Hepatocyte (in vitro differentiated cells): ENCODE data around the gene CSF2RB. TPM values are rescaled to one million over a fixed set of nuclear protein-coding genes. Genes with fewer than 3 reads are reported as not detected.

Source experiments
- DNase-seq: peaks from one replicate; pipeline ENCODE4 v3.0.0-alpha.2; 2016; ENCODE audit warnings: low spot score
- H2AFZ ChIP-seq: fragments of 200-600 bp; sonication (generic); 2 replicates; pipeline ENCODE4 v1.6.0; 2016; ENCODE audit warnings: antibody characterized with exemption, mild to moderate bottlenecking
- H3K27ac ChIP-seq: fragments of 200-600 bp; sonication (generic); 2 replicates; pipeline ENCODE4 v1.5.1; 2016; ENCODE audit warnings: mild to moderate bottlenecking
- H3K27me3 ChIP-seq: fragments of 200-600 bp; sonication (generic); 2 replicates; pipeline ENCODE4 v1.6.1; 2016
- H3K36me3 ChIP-seq: fragments of 200-600 bp; sonication (generic); replicated peaks from 2 replicates; pipeline ENCODE4 v1.5.1; 2016; ENCODE audit warnings: low read depth; ENCODE audit not compliant: insufficient read depth
- H3K4me1 ChIP-seq: fragments of 200-600 bp; sonication (generic); 2 replicates; pipeline ENCODE4 v1.5.1; 2016; ENCODE audit warnings: mild to moderate bottlenecking, moderate library complexity; ENCODE audit not compliant: insufficient read depth
- H3K4me2 ChIP-seq: fragments of 200-600 bp; sonication (generic); 2 replicates; pipeline ENCODE4 v1.6.0; 2016
- H3K4me3 ChIP-seq: fragments of 200-600 bp; sonication (generic); 2 replicates; pipeline ENCODE4 v1.5.1; 2016; ENCODE audit warnings: mild to moderate bottlenecking
- H3K79me2 ChIP-seq: fragments of 200-600 bp; sonication (generic); 2 replicates; pipeline ENCODE4 v1.6.0; 2017; ENCODE audit warnings: mild to moderate bottlenecking
- H3K9me2 ChIP-seq: fragments of 200-600 bp; sonication (generic); replicated peaks from 2 replicates; pipeline ENCODE4 v1.6.0; 2017; ENCODE audit warnings: mild to moderate bottlenecking; ENCODE audit not compliant: insufficient read depth
- H3K9me3 ChIP-seq: fragments of 200-600 bp; sonication (generic); 2 replicates; pipeline ENCODE4 v1.5.1; 2016; ENCODE audit warnings: low read depth, mild to moderate bottlenecking
- H4K20me1 ChIP-seq: fragments of 200-600 bp; sonication (generic); 2 replicates; pipeline ENCODE4 v1.6.0; 2016; ENCODE audit warnings: mild to moderate bottlenecking; ENCODE audit not compliant: insufficient read depth, poor library complexity, severe bottlenecking
- EZH2 ChIP-seq: fragments of 200-600 bp; sonication (generic); IDR thresholded peaks from 2 replicates; pipeline ENCODE4 v1.6.1; 2016; ENCODE audit warnings: antibody characterized with exemption, mild to moderate bottlenecking, borderline replicate concordance
- EZH2phosphoT487 ChIP-seq: fragments of 200-600 bp; sonication (generic); IDR thresholded peaks from one replicate; pipeline ENCODE4 v1.6.1; 2018; ENCODE audit warnings: antibody characterized with exemption, mild to moderate bottlenecking, low read depth, moderate library complexity; ENCODE audit not compliant: unreplicated experiment, severe bottlenecking
- WGBS: methylation state at CpG from one replicate; pipeline ENCODE4 v1.1.6; 2016; ENCODE audit warnings: low lambda C conversion rate; ENCODE audit errors: missing lambda C conversion rate; 5-methylcytosine and 5-hydroxymethylcytosine counted together
- polyA plus RNA-seq: library from polyadenylated mRNA; unstranded; fragments of >200 nt; fragmentation: Nextera tagmentation; extraction: Ambion mirVana; gene quantifications from 2 replicates; pipeline ENCODE4 v1.2.1, GENCODE V29; 2016
- total RNA-seq: library from RNA; depleted of rRNA; stranded (reverse); fragments of >200 nt; gene quantifications from 2 replicates; pipeline ENCODE4 v1.2.3, GENCODE V29; 2014
- TF ChIP-seq, protein P1 (sequence below): fragments of 200-600 bp; sonication (generic); IDR thresholded peaks from 2 replicates; pipeline ENCODE4 v1.5.1; 2016; ENCODE audit warnings: antibody characterized with exemption, mild to moderate bottlenecking; ENCODE audit not compliant: poor library complexity

Gene CSF2RB
- total and polyA plus RNA-seq, 2 experiments from 2014 or later, result 0.83 TPM; not detected in 1

- Histone ChIP-seq H3K27me3 (no peaks in the 10 kb centered on the region), H3K9me2 (no peaks in the 10 kb centered on the region), H3K79me2 (no peaks in the 10 kb centered on the region), H3K27ac (no peak overlapping the region), H3K4me2 (no peak overlapping the region), H2AFZ (no peak overlapping the region), H3K36me3 (no peaks in the 10 kb centered on the region), H3K4me1 (no peaks in the 10 kb centered on the region), H3K4me3 (no peak overlapping the region), H4K20me1 (no peaks in the 10 kb centered on the region), H3K9me3 (no peaks in the 10 kb centered on the region)
- TF ChIP-seq EZH2, result no peak
- TF ChIP-seq, protein P1, sequence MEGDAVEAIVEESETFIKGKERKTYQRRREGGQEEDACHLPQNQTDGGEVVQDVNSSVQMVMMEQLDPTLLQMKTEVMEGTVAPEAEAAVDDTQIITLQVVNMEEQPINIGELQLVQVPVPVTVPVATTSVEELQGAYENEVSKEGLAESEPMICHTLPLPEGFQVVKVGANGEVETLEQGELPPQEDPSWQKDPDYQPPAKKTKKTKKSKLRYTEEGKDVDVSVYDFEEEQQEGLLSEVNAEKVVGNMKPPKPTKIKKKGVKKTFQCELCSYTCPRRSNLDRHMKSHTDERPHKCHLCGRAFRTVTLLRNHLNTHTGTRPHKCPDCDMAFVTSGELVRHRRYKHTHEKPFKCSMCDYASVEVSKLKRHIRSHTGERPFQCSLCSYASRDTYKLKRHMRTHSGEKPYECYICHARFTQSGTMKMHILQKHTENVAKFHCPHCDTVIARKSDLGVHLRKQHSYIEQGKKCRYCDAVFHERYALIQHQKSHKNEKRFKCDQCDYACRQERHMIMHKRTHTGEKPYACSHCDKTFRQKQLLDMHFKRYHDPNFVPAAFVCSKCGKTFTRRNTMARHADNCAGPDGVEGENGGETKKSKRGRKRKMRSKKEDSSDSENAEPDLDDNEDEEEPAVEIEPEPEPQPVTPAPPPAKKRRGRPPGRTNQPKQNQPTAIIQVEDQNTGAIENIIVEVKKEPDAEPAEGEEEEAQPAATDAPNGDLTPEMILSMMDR, result no peak
- no peak for TF ChIP-seq EZH2phosphoT487
- DNase-seq, result no peak
- 91% methylated on average over 2 of the region's 2 CpGs for WGBS
These were observed 18.0 kb downstream of the CSF2RB start for GRCh38 chr22:36931446-36931845.

DNA sequence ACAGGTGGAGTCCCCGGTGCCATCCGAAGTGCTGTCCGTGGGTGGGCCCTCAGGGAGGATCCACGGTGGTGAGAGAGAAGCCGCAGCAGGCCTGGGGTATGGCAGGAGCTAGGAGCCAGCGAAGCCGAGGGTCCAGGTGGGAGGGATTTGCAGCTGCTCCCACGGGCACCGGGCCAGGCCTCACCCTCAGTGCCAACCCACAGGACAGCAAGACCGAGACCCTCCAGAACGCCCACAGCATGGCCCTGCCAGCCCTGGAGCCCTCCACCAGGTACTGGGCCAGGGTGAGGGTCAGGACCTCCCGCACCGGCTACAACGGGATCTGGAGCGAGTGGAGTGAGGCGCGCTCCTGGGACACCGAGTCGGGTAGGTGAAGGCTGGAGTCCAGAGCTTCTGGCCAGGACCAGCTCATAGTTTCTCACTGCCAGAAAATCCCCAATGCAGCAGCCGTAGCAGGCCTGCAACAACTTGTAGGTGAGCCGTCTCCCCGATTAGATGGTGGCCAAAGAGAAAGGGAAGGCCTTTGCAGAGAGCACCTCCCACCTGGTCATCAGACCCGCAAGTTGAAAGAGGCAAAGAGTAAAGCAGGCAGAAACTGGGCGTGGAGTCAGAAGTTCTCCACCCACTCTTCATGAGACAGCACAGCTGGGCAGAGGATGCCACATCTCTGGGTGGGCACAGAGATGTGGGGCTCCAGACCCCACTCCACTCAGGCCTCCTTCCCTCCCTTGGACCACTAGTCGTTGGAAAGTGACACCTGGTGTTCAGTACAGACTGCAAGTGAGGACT lies 20.4 kb downstream of the CSF2RB start:
- no peak overlapping the region for H3K27ac ChIP-seq
- H3K4me2 ChIP-seq, result no peak overlapping the region
- no peaks in the 10 kb centered on the region for H4K20me1 ChIP-seq
- H3K27me3 ChIP-seq, result no peaks in the 10 kb centered on the region
- TF ChIP-seq, protein P1, result no peak
- TF ChIP-seq EZH2 (no peak), EZH2phosphoT487 (no peak)
- no peaks in the 10 kb centered on the region for H3K4me1 ChIP-seq
- DNase-seq, result no peak
- no peaks in the 10 kb centered on the region for H3K36me3 ChIP-seq
- H3K9me2 ChIP-seq, result no peaks in the 10 kb centered on the region
- WGBS, result 90% methylated on average over 21 of the region's 25 CpGs
- no peaks in the 10 kb centered on the region for H3K9me3 ChIP-seq
- H3K4me3 ChIP-seq, result no peak overlapping the region
- no peak overlapping the region for H2AFZ ChIP-seq
- H3K79me2 ChIP-seq, result no peaks in the 10 kb centered on the region

GRCh38 chr22:36934418-36935312 lies 21.2 kb downstream of the CSF2RB start:
- 89% methylated on average over 10 of the region's 10 CpGs for WGBS
- no peaks in the 10 kb centered on the region for H3K36me3 ChIP-seq
- H3K9me3 ChIP-seq, result no peaks in the 10 kb centered on the region
- no peak for TF ChIP-seq EZH2phosphoT487
- no peak overlapping the region for H3K4me3 ChIP-seq
- DNase-seq, result no peak
- no peak overlapping the region for H2AFZ ChIP-seq
- H3K9me2 ChIP-seq, result no peaks in the 10 kb centered on the region
- no peaks in the 10 kb centered on the region for H3K79me2 ChIP-seq
- no peak overlapping the region for H3K27ac ChIP-seq
- H3K4me1 ChIP-seq, result no peaks in the 10 kb centered on the region
- H3K4me2 ChIP-seq, result no peak overlapping the region
- H3K27me3 ChIP-seq, result no peaks in the 10 kb centered on the region
- no peaks in the 10 kb centered on the region for H4K20me1 ChIP-seq

GRCh38 chr22:36935313-36935610 lies 21.8 kb downstream of the CSF2RB start:
- TF ChIP-seq EZH2 (no peak), EZH2phosphoT487 (no peak)
- TF ChIP-seq, protein P1, result no peak
- H3K4me1 ChIP-seq, result no peaks in the 10 kb centered on the region
- no peaks in the 10 kb centered on the region for H3K27me3 ChIP-seq
- no peak overlapping the region for H3K4me3 ChIP-seq
- no peaks in the 10 kb centered on the region for H4K20me1 ChIP-seq
- H3K27ac ChIP-seq, result no peak overlapping the region
- no peaks in the 10 kb centered on the region for H3K9me3 ChIP-seq
- no peaks in the 10 kb centered on the region for H3K79me2 ChIP-seq
- H3K36me3 ChIP-seq, result no peaks in the 10 kb centered on the region
- no peaks in the 10 kb centered on the region for H3K9me2 ChIP-seq
- no peak overlapping the region for H2AFZ ChIP-seq
- no peak overlapping the region for H3K4me2 ChIP-seq
- WGBS, result 92% methylated on average over 7 of the region's 7 CpGs
- DNase-seq, result no peak
